ENCODE results near the gene FAM163B.

The FAM163B gene

GRCh38 chr9:133529457-133529856 is 79.7 kb downstream of the FAM163B start:
- no peak overlapping the region for H3K4me3 ChIP-seq (ENCODE audit: low read depth, low read length)
- CTCF ChIA-PET, result interaction anchor here (1.2 to 3.9 kb wide), 2 partner anchors 40 to 197 kb away, joined by 3 to 15 read pairs; no protein-coding TSS in a partner anchor
- POLR2A ChIA-PET, result no interaction called here
- no peak for DNase-seq (ENCODE audit: low read depth, low spot score)
- TF ChIP-seq, protein P1, sequence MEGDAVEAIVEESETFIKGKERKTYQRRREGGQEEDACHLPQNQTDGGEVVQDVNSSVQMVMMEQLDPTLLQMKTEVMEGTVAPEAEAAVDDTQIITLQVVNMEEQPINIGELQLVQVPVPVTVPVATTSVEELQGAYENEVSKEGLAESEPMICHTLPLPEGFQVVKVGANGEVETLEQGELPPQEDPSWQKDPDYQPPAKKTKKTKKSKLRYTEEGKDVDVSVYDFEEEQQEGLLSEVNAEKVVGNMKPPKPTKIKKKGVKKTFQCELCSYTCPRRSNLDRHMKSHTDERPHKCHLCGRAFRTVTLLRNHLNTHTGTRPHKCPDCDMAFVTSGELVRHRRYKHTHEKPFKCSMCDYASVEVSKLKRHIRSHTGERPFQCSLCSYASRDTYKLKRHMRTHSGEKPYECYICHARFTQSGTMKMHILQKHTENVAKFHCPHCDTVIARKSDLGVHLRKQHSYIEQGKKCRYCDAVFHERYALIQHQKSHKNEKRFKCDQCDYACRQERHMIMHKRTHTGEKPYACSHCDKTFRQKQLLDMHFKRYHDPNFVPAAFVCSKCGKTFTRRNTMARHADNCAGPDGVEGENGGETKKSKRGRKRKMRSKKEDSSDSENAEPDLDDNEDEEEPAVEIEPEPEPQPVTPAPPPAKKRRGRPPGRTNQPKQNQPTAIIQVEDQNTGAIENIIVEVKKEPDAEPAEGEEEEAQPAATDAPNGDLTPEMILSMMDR (IDR thresholded peaks at IDR 0.05; ENCODE audit: insufficient read depth, low read length, missing control alignments), result no peak

- POLR2A ChIA-PET, result no interaction called here
- CTCF ChIA-PET, result interaction anchor here (1.2 kb wide), 1 partner anchor 39 kb away, joined by 3 read pairs; no protein-coding TSS in a partner anchor
- no peak for DNase-seq (ENCODE audit: low read depth, low spot score)
- H3K4me3 ChIP-seq (ENCODE audit: low read depth, low read length), result no peak overlapping the region
- TF ChIP-seq, protein P1 (IDR thresholded peaks at IDR 0.05; ENCODE audit: insufficient read depth, low read length, missing control alignments), result no peak
Observed at GRCh38 chr9:133528876-133529241, 80.3 kb downstream of the FAM163B start.

DNA sequence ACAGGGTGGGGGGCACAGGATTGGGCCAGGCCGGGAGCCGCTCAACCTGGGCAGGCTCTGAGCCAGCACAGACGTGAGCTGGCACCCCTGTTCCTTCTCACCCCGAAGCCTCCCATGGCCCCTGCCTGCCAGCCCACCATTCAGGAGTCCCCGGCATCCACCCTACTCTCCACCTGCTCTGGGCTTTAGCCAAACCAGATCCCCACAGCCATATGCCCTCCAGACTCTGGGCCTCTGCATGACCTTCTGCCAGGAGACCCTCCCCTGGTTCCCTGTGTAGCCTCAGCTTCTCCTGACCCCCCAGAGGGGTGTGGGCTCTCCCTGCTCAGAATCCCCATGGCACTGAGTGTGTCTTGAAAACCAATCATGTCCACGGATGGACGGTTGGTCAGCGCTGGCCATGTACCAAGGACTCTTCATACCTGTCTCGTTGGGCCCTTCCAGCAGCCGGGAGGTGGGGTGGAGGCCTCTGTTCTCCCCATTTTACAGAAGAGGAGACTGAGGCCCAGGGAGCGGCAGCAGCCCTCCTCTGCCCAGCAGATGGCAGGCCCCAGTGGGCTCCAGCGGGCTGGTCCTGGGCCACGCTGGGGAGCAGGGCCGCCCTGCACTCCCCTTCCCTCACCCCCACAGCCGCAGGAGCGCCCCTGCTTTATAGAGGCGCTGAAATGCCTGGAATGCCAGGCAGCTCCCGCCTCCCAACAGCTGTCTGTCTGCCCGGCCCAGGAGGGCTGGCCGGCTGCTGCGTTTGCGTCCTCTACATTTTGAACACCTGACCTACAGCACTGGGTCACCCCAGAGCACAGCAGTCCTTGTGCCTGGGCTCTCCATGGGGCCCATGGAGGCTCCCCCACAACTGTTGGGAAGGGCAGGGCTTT is 81.0 kb downstream of the FAM163B start:
- CTCF ChIA-PET, result no interaction called here
- H3K4me3 ChIP-seq (ENCODE audit: low read depth, low read length), result no peak overlapping the region
- no peak for DNase-seq (ENCODE audit: low read depth, low spot score)
- TF ChIP-seq, protein P1 (IDR thresholded peaks at IDR 0.05; ENCODE audit: insufficient read depth, low read length, missing control alignments), result no peak
- POLR2A ChIA-PET, result no interaction called here

DNA sequence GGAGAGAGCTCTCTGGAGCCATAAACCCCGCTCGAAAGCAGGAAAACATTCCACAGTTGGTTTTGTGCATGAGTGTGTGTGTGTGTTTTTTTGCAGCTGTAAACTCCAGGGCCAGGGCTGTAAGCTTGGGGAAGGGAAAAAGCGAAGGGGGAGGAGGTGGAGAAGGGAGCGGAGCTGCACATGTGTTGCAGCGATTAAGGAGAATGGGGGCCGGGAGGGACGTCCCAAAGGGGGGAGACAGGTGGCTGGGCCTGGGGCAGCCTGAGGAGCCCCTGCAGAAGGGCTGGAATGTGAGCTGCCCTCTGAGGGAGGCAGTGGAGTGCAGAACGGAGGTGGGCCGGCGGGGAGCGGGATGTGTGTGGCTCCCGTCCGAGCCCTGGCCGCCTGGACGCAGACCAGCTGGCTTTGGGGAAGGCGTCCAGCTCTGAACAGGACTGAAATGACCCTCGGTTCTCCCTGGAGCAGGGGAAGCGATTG is 81.7 kb downstream of the FAM163B start:
- ChIA-PET POLR2A (no interaction called here), CTCF (no interaction called here)
- DNase-seq (ENCODE audit: low read depth, low spot score), result no peak
- H3K4me3 ChIP-seq (ENCODE audit: low read depth, low read length), result no peak overlapping the region
- TF ChIP-seq, protein P1 (IDR thresholded peaks at IDR 0.05; ENCODE audit: insufficient read depth, low read length, missing control alignments), result no peak

Data from AG04449 (cell line).